T-helper 1 cell (primary cell): ENCODE measurements around the gene KLHL22.
"Not testable (repeated sequence)": the region's sequence is repeated elsewhere in the genome, so short reads cannot be mapped to it uniquely, and the experiment has no call there.

ENCODE experiments used
- DNase-seq, 5 donors: peaks; one replicate each; pipeline ENCODE4 v3.0.0-alpha.2; 2012 to 2020
- total RNA-seq, 4 donors: gene quantifications; one replicate each; lab custom pipeline; 2026; lab: John Stamatoyannopoulos, UW

The KLHL22 gene, protein sequence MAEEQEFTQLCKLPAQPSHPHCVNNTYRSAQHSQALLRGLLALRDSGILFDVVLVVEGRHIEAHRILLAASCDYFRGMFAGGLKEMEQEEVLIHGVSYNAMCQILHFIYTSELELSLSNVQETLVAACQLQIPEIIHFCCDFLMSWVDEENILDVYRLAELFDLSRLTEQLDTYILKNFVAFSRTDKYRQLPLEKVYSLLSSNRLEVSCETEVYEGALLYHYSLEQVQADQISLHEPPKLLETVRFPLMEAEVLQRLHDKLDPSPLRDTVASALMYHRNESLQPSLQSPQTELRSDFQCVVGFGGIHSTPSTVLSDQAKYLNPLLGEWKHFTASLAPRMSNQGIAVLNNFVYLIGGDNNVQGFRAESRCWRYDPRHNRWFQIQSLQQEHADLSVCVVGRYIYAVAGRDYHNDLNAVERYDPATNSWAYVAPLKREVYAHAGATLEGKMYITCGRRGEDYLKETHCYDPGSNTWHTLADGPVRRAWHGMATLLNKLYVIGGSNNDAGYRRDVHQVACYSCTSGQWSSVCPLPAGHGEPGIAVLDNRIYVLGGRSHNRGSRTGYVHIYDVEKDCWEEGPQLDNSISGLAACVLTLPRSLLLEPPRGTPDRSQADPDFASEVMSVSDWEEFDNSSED
- total RNA-seq = 21.2 to 40.6 (median 34.7) reads per million in 4 donors

DNA sequence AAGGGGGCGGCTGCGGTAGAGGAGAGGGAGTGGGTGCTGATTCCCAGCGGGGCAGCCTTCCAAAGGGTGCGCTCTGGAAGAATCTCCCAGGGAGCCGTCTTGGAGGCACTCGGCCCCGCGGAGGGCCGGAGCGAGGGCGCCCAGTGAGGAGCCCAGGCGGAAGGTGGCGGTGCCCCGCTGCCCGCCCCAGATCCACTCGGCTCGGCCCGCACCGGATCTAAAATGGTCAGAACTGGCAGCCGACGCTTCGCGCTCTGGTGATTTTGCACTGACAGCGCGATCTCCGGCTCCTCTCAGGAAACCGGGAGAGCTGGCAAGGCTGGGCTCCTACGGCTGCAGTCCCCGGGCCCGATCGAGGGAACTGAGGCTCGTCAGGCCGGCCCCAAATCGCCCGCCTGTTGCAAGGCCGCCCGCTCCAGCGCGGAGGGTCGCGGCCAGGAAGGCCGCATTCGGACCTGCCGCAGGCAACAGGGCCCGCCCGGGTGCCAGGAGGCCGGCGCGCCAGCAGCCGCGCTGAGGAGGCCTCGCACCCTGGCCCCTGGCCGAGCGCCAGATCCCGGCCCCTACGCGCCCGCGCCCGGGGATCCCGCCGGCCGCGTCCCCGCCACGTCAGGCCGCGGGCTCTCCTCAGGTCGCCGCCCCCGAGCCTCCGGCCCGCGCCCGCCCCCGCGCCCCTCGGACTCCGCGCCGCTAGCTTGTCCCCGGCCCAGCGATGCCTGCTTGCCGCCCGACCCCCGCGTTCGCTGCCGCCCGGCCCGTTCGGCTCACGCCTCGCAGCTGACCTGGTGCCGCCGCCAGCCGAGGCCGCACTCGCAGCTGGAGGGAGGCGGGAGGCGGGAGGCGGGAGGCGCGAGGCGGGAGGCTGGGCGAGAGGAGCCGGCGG is at the start of gene KLHL22:
Gene KLHL22 (minus strand): TSS at position 818 of the 883 bp plus-strand sequence. CDS start 6,584 bp downstream, outside the sequence.
- peak in 2 of 5 donors; percentile 9 to 36 for DNase-seq

DNA sequence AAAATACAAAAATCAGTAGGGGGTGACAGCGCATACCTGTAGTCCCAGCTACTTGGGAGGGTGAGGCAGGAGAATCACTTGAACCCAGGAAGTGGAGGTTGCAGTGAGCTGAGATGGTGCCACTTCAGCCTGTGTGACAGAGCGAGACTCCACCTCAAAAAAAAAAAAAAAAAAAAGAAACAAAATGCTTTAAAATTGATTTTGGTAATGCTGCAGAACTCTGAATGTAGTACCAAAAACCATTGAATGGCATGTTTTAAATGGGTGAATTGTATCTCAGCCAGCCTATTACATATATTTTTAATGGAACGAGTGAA is 49.7 kb upstream of the KLHL22 start:
- not testable (repeated sequence) for DNase-seq

DNA sequence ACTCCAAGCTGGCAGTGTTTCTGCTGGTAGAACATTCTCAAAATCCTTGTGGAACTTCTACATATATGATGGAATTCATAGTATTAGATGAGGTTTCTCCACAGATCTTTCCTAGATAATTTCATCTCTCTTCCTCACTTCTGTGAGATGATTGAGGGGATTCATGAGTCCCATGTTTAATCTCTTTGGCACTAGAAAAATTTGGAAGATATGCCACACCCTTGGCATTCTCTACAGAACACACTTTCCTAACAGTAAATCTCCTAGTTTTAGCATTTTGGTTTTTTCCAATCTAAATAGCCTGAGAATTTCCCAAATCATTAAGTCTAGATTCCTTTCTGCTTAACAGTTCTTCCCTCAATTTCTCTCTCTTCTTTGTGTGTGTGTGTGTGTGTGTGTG is 47.1 kb upstream of the KLHL22 start:
- no peak for DNase-seq

DNA sequence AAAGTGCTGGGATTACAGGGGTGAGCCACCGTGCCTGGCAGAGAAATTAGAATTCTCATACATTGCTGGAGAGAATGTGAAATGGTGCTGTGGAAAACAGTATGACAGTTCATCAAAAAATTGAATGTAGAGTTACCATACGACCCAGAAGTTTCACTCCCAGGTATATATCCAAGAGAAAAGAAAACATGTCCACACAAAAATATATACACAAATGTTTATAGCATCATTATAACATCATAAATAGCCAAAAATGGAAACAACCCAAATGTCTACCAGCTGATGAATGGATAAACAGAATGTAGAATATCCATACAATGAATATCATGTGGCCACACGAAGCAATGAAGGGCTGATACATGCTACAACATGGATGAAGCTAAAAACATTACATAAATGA is 46.5 kb upstream of the KLHL22 start:
- DNase-seq = no peak

DNA sequence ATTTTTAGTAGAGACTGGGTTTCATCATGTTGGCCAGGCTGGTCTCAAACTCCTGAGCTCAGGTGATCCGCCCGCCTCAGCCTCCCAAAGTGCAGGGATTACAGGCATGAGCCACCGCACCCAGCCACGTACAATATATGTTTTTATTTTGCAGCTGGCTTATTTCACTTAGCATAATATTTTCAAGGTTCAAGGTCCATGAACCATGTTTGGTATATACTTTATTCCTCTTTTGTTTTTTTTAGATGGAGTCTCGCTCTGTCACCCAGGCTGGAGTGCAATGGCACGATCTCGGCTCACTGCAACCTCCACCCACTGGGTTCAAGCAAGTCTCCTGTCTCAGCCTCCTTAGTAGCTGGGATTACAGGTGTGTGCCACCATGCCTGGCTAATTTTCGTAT is 43.3 kb upstream of the KLHL22 start:
- DNase-seq = not testable (repeated sequence)

DNA sequence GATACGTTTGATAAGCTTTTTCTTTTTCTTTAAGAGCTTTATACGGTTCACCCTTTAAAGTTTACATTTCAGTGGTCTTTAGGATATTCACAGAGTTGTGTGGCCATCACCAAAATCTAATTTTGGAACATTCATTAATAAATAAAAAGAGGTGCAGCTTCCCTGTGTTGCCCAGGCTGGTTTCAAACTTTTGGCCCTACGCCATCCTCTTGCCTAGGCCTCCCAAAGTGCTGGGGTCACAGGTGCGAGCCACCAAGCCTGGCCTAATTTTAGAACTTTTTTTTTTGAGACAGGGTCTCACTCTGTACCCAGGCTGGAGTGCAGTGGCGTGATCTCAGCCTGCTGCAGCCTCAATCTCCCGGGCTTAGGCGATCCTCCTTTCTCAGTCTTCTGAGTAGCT is 42.4 kb upstream of the KLHL22 start:
- DNase-seq = no peak

DNA sequence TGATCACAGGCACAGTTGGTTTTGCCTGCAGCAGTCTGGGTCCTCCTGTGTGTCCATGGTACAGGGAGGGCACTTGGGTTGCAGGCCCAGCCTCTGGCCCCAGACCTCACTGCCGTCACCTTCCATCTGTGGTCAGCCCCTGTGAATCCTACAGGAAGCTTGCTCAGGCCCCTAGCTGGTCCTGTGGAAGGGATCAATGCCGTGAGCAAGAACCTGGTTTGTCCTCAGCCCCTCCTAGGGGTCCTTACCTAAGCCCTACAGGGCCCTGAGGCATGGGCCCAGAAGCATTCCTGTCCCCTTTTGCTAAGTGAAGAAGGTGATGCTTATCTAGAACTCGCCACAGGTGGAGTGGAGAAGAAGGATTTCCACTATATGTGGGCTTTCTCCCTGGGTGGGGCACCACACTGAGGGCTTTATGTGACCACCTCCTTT is 41.7 kb upstream of the KLHL22 start:
- no peak for DNase-seq

DNA sequence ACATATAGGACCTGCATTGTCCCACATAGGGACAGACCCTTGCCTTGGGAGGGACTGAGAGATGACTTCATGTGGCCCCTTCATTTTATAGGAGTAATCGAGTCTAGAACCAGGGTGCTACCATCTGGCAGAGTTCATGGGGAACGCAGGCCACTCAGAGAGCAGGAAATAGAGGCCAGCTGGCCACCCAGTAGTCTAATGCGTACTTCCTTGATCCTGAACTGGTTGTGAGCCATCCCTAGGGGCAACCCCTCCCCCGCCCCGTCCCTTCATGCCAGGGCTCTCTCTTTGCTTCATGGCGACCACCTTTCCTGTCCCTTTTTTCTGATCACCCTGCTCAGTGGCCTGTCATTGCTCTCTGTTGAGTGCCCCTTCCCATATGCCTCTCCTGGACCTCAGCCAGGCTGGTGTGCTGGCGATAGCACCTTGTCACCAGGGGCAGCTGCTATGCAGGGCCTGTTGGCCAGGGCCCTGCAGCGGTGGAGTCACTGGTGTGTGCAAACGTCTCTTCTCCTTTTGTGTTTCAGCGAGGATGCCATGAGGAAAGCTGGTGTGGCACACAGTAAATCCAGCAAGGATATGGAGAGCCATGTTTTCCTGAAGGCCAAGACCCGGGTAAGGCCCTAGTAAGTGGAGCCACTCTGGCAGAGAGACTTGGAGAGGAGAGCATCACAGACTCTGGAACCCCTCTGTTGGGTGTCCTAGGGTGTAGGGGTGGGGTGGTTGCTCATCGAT is 41.2 kb upstream of the KLHL22 start:
- no peak for DNase-seq

DNA sequence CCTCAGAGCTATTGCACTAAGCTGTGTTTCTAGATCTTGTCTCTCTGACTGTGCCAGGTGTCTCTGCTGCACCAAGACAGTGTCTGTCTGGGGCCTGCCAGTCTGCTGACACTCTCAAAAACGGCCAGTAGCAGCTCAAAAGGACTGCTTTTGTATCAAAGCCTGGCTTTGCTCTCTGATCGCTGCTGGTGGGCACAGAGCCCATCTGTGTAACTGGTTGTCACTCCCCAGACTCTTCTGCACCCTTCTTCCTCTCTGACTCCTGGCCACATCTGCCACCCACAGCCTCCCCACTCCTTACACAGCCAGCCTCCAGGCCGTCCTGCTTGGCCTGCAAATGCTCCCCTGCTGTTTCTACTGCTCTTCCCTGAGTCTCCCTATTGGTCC is 38.3 kb upstream of the KLHL22 start:
- DNase-seq = no peak

DNA sequence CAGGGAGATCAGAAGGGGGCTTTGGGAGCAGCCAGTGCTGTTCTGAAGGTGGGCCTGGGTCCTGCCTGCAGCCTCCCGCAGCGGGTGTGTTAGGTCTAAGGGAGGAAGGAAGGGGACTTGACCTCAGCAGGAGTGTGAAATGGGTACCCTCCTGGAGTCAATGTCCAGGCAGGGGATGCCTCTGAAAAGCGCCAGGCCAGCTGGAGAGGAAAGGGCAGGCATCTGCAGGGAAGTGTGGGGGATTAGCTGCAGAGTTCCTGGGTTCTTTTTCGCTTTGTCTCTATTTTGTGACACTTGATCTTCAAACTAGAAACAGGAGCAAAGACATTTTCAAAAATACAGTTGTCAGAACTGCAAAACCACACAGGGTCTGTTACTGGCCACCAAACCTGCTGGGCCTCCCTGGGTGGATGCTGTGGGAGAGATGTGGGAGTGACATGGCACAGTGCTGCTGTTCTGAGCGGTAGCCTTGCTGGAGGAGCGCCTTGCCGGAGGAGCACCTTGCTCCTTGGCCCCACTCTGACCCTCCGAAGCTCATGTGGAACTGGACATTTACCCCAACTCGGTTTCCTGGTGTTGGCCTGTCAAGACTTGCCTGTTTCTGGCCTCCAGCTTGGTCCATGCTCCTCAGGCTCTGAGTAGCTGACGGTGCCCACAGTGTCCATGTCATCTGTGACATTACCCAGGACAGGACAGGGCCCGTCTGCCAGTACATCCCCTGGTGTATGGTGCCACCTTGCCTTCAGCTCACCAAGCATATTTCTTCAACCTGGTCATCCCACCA is 37.7 kb upstream of the KLHL22 start:
- DNase-seq = no peak

DNA sequence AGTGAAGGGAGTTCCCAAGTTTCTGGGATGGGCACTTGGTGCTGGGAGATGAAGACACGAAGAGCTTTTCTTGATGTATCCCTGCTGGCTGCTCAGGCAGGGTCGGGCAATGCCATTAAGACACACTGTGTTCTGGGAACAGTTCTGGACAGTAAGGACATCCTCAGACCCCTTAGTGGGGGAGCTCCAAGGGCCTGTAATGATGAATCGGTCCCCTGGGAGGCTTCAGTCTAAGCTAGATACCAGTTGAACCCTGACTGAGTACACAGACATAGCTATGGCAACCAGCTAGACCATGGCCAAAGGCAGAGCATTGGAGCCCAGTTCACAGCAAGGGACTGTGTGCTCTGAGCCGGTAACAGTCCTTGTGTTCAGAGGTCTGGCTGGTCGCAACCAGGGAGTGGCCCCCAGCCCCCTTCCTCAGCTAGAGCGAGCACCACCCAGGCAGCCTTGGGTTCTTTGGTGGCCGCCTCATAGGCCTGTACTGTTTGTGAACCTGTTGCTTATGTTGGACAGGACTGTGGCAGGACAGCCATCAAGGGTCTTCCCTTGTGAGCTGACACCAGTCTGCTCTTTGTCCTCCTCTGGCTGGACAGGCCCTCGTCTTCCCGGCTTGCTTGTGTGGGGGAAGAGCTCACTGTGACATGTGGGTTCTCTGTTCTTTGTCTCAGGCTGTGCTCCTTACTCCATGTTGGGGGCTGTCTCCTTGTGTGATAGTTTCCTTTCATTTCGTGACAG is 36.8 kb upstream of the KLHL22 start:
- DNase-seq = no peak

DNA sequence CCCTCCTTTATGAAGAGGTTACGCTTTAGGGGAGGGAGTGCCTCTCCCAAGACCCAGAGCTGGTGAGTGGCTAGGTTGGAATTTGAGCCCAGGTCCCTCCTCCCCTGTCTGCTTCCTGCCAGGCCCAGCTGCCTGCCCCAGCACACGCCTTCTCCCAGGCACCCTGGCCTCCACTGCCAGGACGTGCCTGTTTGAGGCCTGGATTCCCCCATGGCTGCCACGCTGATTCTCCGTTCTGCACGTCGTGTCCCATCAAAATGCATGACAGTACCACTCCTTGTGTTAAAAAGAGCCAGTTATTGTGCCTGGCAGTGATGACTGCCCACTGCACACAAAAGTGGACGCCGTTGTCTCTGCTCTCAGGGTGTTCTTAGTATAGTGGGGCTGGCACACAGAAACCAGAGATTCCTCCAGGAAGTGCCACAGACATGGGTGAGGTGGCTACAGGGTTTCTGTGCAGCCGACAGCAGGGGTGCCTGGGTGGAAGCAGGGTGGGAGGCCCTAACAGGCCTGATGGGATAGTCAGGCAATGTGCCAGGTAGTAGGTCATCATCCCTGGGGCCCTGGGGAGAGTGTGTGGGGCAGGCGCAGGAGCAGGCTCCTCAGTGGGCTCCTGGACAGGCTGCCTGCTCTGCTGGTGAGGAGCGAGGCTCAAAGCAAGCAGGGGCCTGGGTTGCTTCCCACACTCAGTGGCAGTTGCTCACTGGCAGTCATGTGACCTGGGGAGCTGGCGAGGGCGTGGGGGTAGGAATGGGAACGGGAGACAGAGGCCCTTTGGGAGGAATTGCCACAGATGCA is 36.0 kb upstream of the KLHL22 start:
- DNase-seq = no peak

DNA sequence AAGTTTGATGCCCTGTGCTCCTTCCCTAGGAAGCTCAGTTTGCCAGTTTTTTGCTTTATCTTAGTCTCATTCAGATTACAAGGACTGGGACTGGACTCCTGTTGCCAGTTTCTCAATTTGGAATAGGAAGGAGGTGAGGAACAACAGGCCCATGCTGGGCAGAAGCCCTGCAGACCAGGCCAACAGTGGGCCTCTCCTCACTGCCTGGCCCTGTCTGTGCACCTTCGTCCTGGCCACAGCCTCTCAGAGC is 35.5 kb upstream of the KLHL22 start:
- no peak for DNase-seq

DNA sequence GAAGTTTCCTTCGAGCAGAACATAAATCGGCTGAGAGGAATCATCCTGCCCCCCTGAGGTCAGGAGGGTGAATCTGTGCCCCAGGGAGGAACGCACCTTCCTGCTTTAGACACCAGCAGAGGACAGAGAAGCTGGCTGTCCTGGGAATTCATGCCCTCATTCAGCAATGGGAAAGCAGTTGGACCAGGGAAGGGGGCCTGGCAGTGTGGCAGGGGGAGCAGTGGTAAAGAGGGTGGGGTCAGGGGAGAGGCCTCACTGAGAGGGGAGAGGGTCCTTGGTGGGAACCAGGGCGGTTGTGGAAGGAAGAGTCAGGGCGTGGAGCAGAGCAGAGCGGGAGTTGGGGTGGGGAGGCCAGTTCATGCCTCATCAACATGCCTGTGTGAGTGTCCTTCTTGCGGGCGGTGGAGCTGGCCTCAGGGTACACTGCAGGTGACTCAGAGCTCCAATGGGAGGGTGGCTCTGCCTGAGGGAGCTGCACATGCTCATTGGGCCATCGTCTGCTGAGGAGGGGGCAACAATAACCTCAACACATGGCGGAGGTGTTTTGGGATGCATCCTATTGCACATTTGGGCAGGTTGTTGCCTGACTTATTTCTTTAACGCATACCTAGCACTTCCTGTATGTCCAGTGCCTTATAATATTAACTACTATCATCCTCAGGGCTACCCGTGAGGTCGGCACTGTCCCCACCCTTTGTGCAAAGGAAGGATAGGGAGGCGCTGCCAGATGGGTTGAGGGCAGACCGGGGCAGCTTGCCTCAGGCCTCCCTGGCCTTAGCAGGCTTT is 35.0 kb upstream of the KLHL22 start:
- DNase-seq = no peak

DNA sequence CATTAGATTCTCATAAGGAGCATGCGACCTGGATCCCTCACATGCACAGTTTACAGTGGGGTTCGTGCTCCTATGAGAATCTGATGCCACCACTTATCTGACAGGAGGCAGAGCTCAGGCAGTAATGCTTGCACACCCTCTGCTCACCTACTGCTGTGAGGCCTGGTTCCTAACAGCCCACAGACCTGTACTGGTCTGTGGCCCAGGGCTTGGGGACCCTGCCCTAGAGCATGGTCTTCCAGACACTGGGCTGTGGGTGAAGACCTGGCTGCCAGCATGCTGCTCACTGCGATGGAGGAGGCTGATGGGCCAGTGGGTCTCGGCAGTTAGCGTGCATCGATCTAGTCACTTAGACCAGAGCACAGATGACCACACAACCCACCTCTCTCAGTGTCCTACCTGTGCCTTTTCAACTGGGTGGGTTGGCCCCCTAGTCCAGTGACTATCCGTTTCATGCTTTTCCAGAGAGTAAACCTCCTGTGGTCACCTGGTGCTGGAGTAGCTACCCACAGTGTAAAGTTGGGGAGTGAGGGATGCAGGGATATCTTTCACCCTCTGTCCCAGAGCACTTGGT is 32.9 kb upstream of the KLHL22 start:
- DNase-seq = no peak

DNA sequence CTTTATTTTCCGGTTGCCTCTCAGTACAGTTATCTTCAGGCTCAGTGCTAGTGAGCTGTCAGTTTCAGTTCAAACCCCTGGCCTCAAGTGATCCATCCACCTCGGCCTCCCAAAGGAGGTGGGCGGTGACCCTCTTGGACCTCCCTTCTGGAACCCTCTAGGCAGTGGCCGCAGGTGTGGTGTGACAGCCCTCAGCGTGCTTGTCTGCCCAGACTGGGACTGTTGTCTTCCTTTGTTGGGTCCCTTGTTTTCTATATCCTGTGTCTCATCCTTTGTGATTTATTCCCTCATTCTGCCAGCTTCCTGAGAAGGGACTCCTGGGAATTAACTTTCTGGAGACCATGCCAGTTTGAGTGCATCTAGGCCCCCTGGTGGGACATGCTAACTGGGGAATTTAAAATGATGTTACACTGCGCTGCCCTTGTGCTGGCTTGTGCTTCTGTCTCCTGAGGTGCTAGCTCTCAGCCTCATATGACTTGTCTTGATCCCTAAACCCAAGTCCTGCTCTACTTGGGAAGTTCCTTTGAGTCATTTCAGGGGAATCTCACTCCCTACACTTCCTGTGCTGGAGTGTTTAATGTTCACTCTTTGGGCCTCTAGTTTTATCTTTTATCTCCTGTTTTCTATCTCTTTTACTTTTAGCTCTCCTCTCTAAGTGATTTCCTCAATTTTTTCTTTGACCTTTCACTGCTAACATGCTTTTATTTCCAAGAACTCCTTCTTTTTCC is 31.2 kb upstream of the KLHL22 start:
- DNase-seq = no peak

DNA sequence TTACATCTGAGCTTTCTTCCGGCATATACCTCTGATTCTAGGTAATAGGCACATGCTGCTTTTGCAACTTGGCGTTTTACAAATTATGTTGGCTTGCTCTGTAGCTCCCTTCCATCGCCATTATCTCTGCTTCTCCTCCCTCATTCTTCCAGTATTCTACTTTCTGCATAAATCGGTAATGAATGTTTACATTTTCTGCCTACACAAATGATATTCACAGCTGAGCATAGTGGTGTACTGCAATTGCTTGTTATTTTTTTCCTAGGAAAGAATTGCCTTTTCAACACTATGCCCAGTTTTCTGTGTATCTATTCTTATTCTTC is 30.7 kb upstream of the KLHL22 start:
- DNase-seq = no peak

DNA sequence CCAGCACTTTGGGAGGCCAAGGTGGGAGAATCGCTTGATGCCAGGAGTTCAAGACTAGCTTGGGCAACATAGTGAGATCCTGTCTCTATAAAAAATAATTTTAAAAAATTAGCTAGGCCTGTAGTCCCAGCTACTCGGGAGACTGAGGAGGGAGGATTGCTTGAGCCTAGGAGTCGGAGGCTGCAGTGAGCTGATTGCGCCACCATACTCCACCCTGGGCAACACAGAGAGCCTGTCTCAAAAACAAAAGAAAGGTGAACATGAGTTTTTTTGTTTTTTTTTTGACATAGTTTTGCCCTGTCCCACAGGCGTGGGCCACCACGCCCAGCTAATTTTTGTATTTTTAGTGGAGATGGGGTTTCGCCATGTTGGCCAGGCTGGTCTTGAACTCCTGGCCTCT is 29.5 kb upstream of the KLHL22 start:
- DNase-seq = no peak

DNA sequence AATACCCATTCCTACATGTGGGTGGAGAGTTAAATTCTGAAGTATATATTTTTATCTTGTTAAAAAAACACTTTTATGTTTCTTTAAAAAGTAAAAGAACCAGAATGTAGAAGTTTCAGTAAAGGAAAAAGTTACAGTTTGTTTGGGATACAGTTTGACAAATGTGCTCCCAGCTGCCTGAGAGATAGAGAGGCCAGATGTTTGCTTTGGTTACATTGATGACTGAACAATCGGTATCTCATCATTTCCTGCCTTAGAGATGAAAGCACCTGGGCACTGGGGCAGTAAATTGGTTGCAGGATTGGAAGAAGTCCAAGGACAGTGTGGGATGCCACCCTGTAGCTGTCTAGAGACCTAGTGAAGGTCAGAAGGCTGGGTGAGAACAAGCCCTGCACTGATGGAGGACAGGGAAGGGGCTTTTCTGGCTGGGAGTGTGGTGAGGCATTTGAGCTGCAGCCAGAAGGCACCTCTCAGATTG is 28.4 kb upstream of the KLHL22 start:
- DNase-seq = peak in 1 of 5 donors; percentile 21
